Measurements from ENCODE around the gene KRTAP13-2. TPM values are rescaled to one million over a fixed set of nuclear protein-coding genes. Genes with fewer than 3 reads are reported as not detected.

KRTAP13-2 gene
- not detected for polyA plus RNA-seq (ENCODE audit: insufficient read length in 10 of 10)
- long read RNA-seq, donor 1, result 0 reads
- long read RNA-seq, donor 2, result 0 reads
- long read RNA-seq, donor 3, result 0 reads
- long read RNA-seq, donor 4, result 0 reads
- long read RNA-seq, donor 5, result 0 reads
- long read RNA-seq, donor 6, result 0 reads
- long read RNA-seq, donor 7, result 0 reads
- long read RNA-seq, donor 8, result 0 reads
- long read RNA-seq, donor 9, result 0 reads

- DNase-seq, result no peak
These were observed at the start of gene KRTAP13-2 for GRCh38 chr21:30372139-30372770. Gene KRTAP13-2, minus strand, starts transcription at chr21:30372271. Its CDS starts 58 bp downstream, at chr21:30372213.

- DNase-seq, result no peak
These were observed 43.9 kb upstream of the KRTAP13-2 start for GRCh38 chr21:30415993-30416392.

- peak; percentile 0 to 15 (median 3) for DNase-seq
These were observed 36.9 kb upstream of the KRTAP13-2 start for GRCh38 chr21:30408782-30409494.

- DNase-seq, result no peak
These were observed 23.7 kb upstream of the KRTAP13-2 start, which contains the start of gene KRTAP13-1 for GRCh38 chr21:30395731-30396130. Gene KRTAP13-1, plus strand, starts transcription at chr21:30396031. Its CDS starts 56 bp downstream, at chr21:30396087.

GRCh38 chr21:30391492-30392025, 19.5 kb upstream of the KRTAP13-2 start:
- no peak for DNase-seq

GRCh38 chr21:30382201-30382600, 10.1 kb upstream of the KRTAP13-2 start:
- no peak for DNase-seq

- DNase-seq, result peak; percentile 5 to 20 (median 11)
These were observed 16.2 kb downstream of the KRTAP13-2 start for GRCh38 chr21:30355906-30356305.

GRCh38 chr21:30354308-30355005, 17.6 kb downstream of the KRTAP13-2 start:
- no peak for DNase-seq

- no peak for DNase-seq
These were observed 20.5 kb downstream of the KRTAP13-2 start for GRCh38 chr21:30351534-30351933.

GRCh38 chr21:30349572-30349971, 22.5 kb downstream of the KRTAP13-2 start:
- DNase-seq, result peak in 2 of 3 donors; percentile 18 to 29

GRCh38 chr21:30348506-30348905, 23.6 kb downstream of the KRTAP13-2 start, which contains the start of gene KRTAP23-1:
Gene KRTAP23-1, minus strand, starts transcription at chr21:30348606. Its CDS starts 0 bp downstream, at chr21:30348606.
- no peak for DNase-seq

- DNase-seq, result no peak
These were observed 27.1 kb downstream of the KRTAP13-2 start for GRCh38 chr21:30345014-30345413.

GRCh38 chr21:30340714-30341573, 31.1 kb downstream of the KRTAP13-2 start:
- no peak for DNase-seq

- no peak for DNase-seq
These were observed 33.4 kb downstream of the KRTAP13-2 start for GRCh38 chr21:30338717-30339116.

GRCh38 chr21:30337772-30338171, 34.3 kb downstream of the KRTAP13-2 start:
- DNase-seq, result no peak

GRCh38 chr21:30337276-30337744, 34.8 kb downstream of the KRTAP13-2 start, which contains the start of gene KRTAP27-1:
Gene KRTAP27-1, minus strand, starts transcription at chr21:30337694. Its CDS starts 26 bp downstream, at chr21:30337668.
- DNase-seq, result no peak

- peak in 1 of 3 donors; percentile 15 for DNase-seq
These were observed 35.5 kb downstream of the KRTAP13-2 start for GRCh38 chr21:30336596-30336995.

- no peak for DNase-seq
These were observed 38.3 kb downstream of the KRTAP13-2 start for GRCh38 chr21:30333736-30334135.

GRCh38 chr21:30332681-30333080, 39.4 kb downstream of the KRTAP13-2 start:
- no peak for DNase-seq

GRCh38 chr21:30329203-30329875, 42.7 kb downstream of the KRTAP13-2 start:
- no peak for DNase-seq
